Measurements from ENCODE around the gene ANAPC7. TPM values are rescaled to one million over a fixed set of nuclear protein-coding genes. Genes with fewer than 3 reads are reported as not detected.

Gene ANAPC7, protein sequence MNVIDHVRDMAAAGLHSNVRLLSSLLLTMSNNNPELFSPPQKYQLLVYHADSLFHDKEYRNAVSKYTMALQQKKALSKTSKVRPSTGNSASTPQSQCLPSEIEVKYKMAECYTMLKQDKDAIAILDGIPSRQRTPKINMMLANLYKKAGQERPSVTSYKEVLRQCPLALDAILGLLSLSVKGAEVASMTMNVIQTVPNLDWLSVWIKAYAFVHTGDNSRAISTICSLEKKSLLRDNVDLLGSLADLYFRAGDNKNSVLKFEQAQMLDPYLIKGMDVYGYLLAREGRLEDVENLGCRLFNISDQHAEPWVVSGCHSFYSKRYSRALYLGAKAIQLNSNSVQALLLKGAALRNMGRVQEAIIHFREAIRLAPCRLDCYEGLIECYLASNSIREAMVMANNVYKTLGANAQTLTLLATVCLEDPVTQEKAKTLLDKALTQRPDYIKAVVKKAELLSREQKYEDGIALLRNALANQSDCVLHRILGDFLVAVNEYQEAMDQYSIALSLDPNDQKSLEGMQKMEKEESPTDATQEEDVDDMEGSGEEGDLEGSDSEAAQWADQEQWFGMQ
- total RNA-seq (10 to 100 TPM; 40.9 to 71.7 (median 59.7) TPM), polyA plus RNA-seq (10 to 100 TPM; 26.6 to 28.3 TPM), total RNA-seq (32.4 reads per million, percentile 61 among the genes with 10 or more reads in this experiment)

DNA sequence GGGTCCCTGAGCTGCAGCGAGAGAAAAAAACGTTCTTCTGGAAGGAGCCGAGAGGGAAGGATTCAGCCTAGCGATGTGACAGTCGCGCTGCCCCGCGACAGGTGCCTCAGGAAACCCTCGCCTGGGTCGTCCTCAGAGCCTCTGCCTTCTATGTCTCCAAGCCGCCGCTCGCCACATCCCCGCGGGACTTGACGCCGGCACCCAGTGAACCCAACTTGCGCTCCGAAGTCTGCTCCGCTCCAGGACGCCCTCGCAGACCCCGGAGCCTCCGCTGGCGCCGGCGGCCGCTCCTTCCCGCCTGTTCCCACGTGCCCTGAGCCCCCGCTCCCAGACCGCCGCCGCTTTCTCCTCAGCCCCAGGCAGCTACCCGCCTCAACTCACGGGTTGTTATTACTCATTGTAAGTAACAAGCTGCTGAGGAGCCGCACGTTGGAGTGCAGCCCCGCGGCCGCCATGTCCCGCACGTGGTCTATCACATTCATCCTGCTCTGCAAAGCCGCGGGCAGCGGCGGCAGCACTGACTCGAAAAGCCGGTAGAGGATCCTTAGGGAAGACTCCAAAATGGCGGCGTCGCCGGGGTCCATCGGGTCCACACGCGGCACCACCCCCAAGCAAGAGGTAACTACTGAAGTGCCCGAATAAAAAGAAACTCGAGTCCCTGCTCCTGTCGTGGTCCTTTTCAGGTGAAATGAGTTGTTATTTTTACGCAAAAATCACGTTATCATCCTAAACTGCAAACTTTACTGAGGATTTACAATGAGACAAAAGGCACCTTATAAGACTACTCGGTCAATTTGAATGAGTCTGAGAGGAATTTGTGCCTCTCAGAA, at the start of gene ANAPC7:
Gene ANAPC7 (minus strand): TSS at position 563 of the 830 bp plus-strand sequence. CDS start 81 bp downstream, at position 482.
- H3K9me3 Mint-ChIP-seq = peaks cover 0 to 3% (median 0%) of the 10 kb centered on the region in 11 donors

DNA sequence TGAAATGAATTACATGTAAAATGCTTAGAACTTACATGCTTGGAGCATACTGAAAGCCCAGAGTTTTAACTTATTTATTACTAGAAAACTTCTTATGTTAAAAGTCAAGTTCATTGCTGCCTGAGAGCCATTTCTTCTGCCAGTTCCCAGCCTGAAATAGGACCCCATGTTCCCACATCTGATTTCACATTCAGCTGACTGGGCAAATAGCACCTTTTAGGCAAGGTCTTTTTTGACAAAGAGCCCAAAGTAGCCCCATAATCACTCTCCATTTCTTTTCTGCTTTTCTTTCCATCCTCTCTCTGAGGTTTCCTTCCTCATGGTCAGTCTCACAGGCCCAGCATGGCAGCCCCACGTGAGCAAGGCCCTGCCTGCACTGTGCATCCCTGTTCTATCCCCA, 47.8 kb upstream of the ANAPC7 start:
- peaks cover 20 to 22% of the 10 kb centered on the region in 2 donors for H3K4me1 ChIP-seq (ENCODE audit: control insufficient read depth in 2 of 2, insufficient read depth in 2 of 2, low read length in 2 of 2)
- peak overlapping the region in 5 of 10 donors; percentile 23 to 98 (median 44) for H3K4me3 Mint-ChIP-seq
- POLR2A ChIA-PET = interaction anchor here (0.9 to 6.1 kb wide), 6 partner anchors 12 to 171 kb away, joined by 3 to 88 read pairs (median 8); partner anchors contain the start of genes FAM216A, GPN3 and TCTN1

More for the DNA sequence above, at the start of gene ANAPC7:
- peak within 1 kb of the TSS in 9 of 10 donors; percentile 96 to 100 (median 98) for H3K4me3 Mint-ChIP-seq
- Histone ChIP-seq H3K9me3 (ENCODE audit: control insufficient read depth in 2 of 3, low read length in 3 of 3) (no peaks in the 10 kb centered on the region), H3K27me3 (ENCODE audit: control insufficient read depth in 2 of 2, insufficient read depth in 2 of 2, low read length in 2 of 2) (no peaks in the 10 kb centered on the region), H3K36me3 (ENCODE audit: control insufficient read depth in 2 of 3, insufficient read depth in 3 of 3, low read length in 3 of 3) (peaks cover 0 to 15% (median 0%) of the 10 kb centered on the region in 3 experiments), H3K27ac (ENCODE audit: low read depth, low read length) (peak within 1 kb of the TSS; percentile 81), H3K4me1 (ENCODE audit: control insufficient read depth in 2 of 2, insufficient read depth in 2 of 2, low read length in 2 of 2) (peaks cover 6 to 15% of the 10 kb centered on the region in 2 donors), H3K4me3 (ENCODE audit: low read length) (peak within 1 kb of the TSS; percentile 99)
- peak within 1 kb of the TSS; percentile 97 to 100 (median 99) for H3K27ac Mint-ChIP-seq
- intact Hi-C loops (cut with micrococcal nuclease) = loop anchor here (1.0 to 10.0 kb wide), 10 partner anchors 28 to 1351 kb away; partner anchors contain the start of genes ATP2A2 (in 2 of the 2), ARPC3 (in 1 of the 2), C12orf76 (in 1 of the 2) and IFT81 (in 1 of the 2)
- DNase-seq = peak; percentile 74 to 90 (median 87)
- CTCF ChIA-PET = interaction anchor here (0.9 kb wide), 1 partner anchor 17 kb away, joined by 4 read pairs; no protein-coding TSS in a partner anchor
- peaks cover 0 to 11% (median 4%) of the 10 kb centered on the region in 5 donors for H3K36me3 Mint-ChIP-seq
- H3K4me1 Mint-ChIP-seq = peaks cover 15 to 50% (median 29%) of the 10 kb centered on the region in 7 donors
- no peaks in the 10 kb centered on the region for H3K27me3 Mint-ChIP-seq
- POLR2A ChIA-PET = interaction anchor here (1.0 to 1.4 kb wide), 2 partner anchors 14 to 53 kb away, joined by 3 read pairs; no protein-coding TSS in a partner anchor
- ATAC-seq = peak; percentile 98

DNA sequence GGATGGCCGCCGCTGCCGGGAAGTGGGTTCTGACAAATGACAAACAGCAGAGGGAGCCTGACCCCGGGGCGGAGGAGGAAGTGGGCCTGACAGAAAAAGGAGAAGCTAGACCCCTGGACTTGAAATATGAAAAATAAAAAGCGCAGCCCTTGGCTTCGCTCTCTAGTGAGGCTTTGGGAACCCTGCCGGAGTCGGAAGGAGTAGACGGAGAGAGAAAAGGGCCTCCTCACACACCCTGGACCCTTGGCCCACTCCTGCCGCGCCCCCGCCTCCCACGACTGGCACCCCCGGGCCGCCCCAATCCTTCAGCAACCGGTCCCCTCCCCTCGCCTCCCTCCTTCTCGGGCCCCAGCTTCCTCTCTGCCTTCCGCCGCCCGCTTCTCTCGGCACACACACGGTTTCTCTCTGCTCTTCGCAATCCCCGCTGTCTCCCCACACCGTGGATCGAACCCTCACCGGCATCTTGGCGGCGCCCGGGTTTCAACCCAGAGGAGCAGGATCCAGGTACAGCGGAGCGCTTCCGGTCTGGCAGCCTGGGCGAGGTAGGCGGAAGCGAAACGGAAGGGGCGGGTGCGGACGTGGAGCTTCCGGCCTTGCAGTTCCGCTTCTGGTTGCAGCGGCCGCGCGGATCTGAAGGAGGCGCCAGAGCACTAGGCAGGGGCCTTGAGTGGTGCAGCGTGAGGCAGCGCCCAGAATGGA, 46.4 kb upstream of the ANAPC7 start, which contains the start of gene ARPC3:
Gene ARPC3 (minus strand): TSS at position 539 of the 699 bp plus-strand sequence. CDS start 77 bp downstream, at position 462.
- ChIA-PET POLR2A (interaction anchor here (0.6 to 6.1 kb wide), 32 partner anchors 12 to 649 kb away, joined by 3 to 88 read pairs (median 5); partner anchors contain the start of genes ATP2A2, CCDC63, FAM216A and GPN3), CTCF (interaction anchor here (0.6 to 6.1 kb wide), 25 partner anchors 8 to 1765 kb away, joined by 3 to 87 read pairs (median 4); partner anchors contain the start of genes CCDC63, FAM216A, GPN3 and RAD9B)
- H3K27me3 ChIP-seq (ENCODE audit: control insufficient read depth in 2 of 2, insufficient read depth in 2 of 2, low read length in 2 of 2) = no peaks in the 10 kb centered on the region
- peak within 1 kb of the TSS; percentile 90 to 100 (median 99) for H3K4me3 Mint-ChIP-seq
- intact Hi-C loops (cut with micrococcal nuclease) = loop anchor here (1.0 to 5.0 kb wide), 17 partner anchors 18 to 738 kb away; partner anchors contain the start of genes ANAPC7 (in 2 of the 2), FAM216A (in 2 of the 2), GIT2 (in 2 of the 2) and GPN3 (in 2 of the 2)
- ATAC-seq (peak; percentile 98), DNase-seq (peak; percentile 86 to 95 (median 94))
- peaks cover 20 to 22% of the 10 kb centered on the region in 2 donors for H3K4me1 ChIP-seq (ENCODE audit: control insufficient read depth in 2 of 2, insufficient read depth in 2 of 2, low read length in 2 of 2)
- peaks cover 0 to 5% (median 0%) of the 10 kb centered on the region in 11 donors for H3K9me3 Mint-ChIP-seq
- peak within 1 kb of the TSS; percentile 95 for H3K4me3 ChIP-seq (ENCODE audit: low read length)
- H3K27ac Mint-ChIP-seq = peak within 1 kb of the TSS; percentile 94 to 100 (median 99)
- no peaks in the 10 kb centered on the region for H3K9me3 ChIP-seq (ENCODE audit: control insufficient read depth in 2 of 3, low read length in 3 of 3)
- H3K4me1 Mint-ChIP-seq = peaks cover 31 to 51% (median 44%) of the 10 kb centered on the region in 7 donors
- peaks cover 6 to 29% (median 8%) of the 10 kb centered on the region in 3 experiments for H3K36me3 ChIP-seq (ENCODE audit: control insufficient read depth in 2 of 3, insufficient read depth in 3 of 3, low read length in 3 of 3)
- peaks cover 0 to 3% (median 0%) of the 10 kb centered on the region in 5 donors for H3K27me3 Mint-ChIP-seq
- H3K36me3 Mint-ChIP-seq = peaks cover 0 to 25% (median 15%) of the 10 kb centered on the region in 5 donors
- H3K27ac ChIP-seq (ENCODE audit: low read depth, low read length) = peak within 1 kb of the TSS; percentile 93

More for the DNA sequence above, 47.8 kb upstream of the ANAPC7 start:
- H3K4me1 Mint-ChIP-seq = peaks cover 27 to 44% (median 38%) of the 10 kb centered on the region in 7 donors
- peaks cover 0 to 5% (median 0%) of the 10 kb centered on the region in 11 donors for H3K9me3 Mint-ChIP-seq
- H3K27me3 Mint-ChIP-seq = peaks cover 0 to 3% (median 0%) of the 10 kb centered on the region in 5 donors
- Histone ChIP-seq H3K9me3 (ENCODE audit: control insufficient read depth in 2 of 3, low read length in 3 of 3) (no peaks in the 10 kb centered on the region), H3K36me3 (ENCODE audit: control insufficient read depth in 2 of 3, insufficient read depth in 3 of 3, low read length in 3 of 3) (peaks cover 0 to 29% (median 3%) of the 10 kb centered on the region in 3 experiments), H3K27me3 (ENCODE audit: control insufficient read depth in 2 of 2, insufficient read depth in 2 of 2, low read length in 2 of 2) (no peaks in the 10 kb centered on the region), H3K27ac (ENCODE audit: low read depth, low read length) (peak overlapping the region; percentile 17), H3K4me3 (ENCODE audit: low read length) (no peak overlapping the region)
- H3K27ac Mint-ChIP-seq = peak overlapping the region; percentile 44 to 100 (median 92)
- intact Hi-C loops (cut with micrococcal nuclease) = loop anchor here (2.0 to 5.0 kb wide), 6 partner anchors 49 to 739 kb away; partner anchors contain the start of genes ANAPC7 (in 1 of the 2), C12orf76 (in 1 of the 2) and FAM222A (in 1 of the 2)
- CTCF ChIA-PET = interaction anchor here (0.6 to 6.1 kb wide), 5 partner anchors 27 to 375 kb away, joined by 3 to 87 read pairs (median 8); no protein-coding TSS in a partner anchor
- no peak for ATAC-seq
- DNase-seq = no peak
- H3K36me3 Mint-ChIP-seq = peaks cover 0 to 26% (median 15%) of the 10 kb centered on the region in 5 donors

DNA sequence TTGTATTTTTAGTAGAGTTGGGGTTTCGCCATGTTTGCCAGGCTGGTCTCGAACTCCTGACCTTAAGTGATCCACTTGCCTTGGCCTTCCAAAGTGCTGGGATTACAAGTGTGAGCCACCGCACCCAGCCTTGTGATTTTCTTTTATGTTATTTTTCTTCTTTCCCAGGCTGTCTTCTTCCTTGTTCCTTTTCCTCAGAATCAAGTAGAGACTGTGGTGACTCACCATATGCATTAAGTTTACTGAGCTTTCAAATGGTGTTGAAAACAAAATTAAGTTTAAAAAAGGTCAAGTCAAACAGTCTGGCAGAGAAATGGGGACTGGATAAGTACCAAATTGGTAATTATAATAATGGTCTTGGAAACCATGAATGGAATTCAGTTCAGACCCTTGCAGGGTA, 40.9 kb upstream of the ANAPC7 start:
- Histone ChIP-seq H3K4me1 (ENCODE audit: control insufficient read depth in 2 of 2, insufficient read depth in 2 of 2, low read length in 2 of 2) (peaks cover 20 to 22% of the 10 kb centered on the region in 2 donors), H3K27ac (ENCODE audit: low read depth, low read length) (no peak overlapping the region), H3K36me3 (ENCODE audit: control insufficient read depth in 2 of 3, insufficient read depth in 3 of 3, low read length in 3 of 3) (peaks cover 12 to 47% (median 24%) of the 10 kb centered on the region in 3 experiments), H3K27me3 (ENCODE audit: control insufficient read depth in 2 of 2, insufficient read depth in 2 of 2, low read length in 2 of 2) (no peaks in the 10 kb centered on the region), H3K4me3 (ENCODE audit: low read length) (no peak overlapping the region), H3K9me3 (ENCODE audit: control insufficient read depth in 2 of 3, low read length in 3 of 3) (no peaks in the 10 kb centered on the region)
- Mint-ChIP-seq H3K4me1 (peaks cover 27 to 40% (median 36%) of the 10 kb centered on the region in 7 donors), H3K4me3 (peak overlapping the region in 1 of 10 donors; percentile 39), H3K9me3 (no peaks in the 10 kb centered on the region), H3K36me3 (peaks cover 5 to 30% (median 18%) of the 10 kb centered on the region in 5 donors), H3K27ac (peak overlapping the region in 4 of 9 donors; percentile 32 to 76 (median 48)), H3K27me3 (no peaks in the 10 kb centered on the region)
- intact Hi-C loops (cut with micrococcal nuclease) = no loop called here
- ChIA-PET CTCF (no interaction called here), POLR2A (no interaction called here)
- DNase-seq (no peak), ATAC-seq (no peak)

DNA sequence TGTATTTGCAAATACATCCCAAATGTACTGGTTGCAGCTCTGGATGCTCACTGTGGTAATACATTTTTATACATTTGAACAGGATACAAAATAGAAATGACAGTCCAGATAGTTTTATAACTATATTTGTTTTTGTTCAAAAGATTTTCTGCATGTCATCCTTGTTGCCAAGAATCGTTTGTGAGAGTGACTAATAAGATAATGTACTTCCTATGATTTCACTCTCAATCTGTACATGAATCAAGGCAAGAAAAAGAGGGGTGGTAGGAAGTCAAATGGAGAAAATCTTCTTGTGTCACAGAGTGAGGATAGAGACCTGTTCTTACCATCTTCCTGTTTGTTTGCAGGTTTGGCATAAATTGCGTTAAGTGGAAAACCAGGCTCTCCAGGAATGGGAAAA, 32.7 kb upstream of the ANAPC7 start:
- Histone ChIP-seq H3K4me3 (ENCODE audit: low read length) (no peak overlapping the region), H3K27me3 (ENCODE audit: control insufficient read depth in 2 of 2, insufficient read depth in 2 of 2, low read length in 2 of 2) (no peaks in the 10 kb centered on the region), H3K36me3 (ENCODE audit: control insufficient read depth in 2 of 3, insufficient read depth in 3 of 3, low read length in 3 of 3) (peaks cover 7 to 52% (median 9%) of the 10 kb centered on the region in 3 experiments), H3K9me3 (ENCODE audit: control insufficient read depth in 2 of 3, low read length in 3 of 3) (no peaks in the 10 kb centered on the region), H3K27ac (ENCODE audit: low read depth, low read length) (no peak overlapping the region), H3K4me1 (ENCODE audit: control insufficient read depth in 2 of 2, insufficient read depth in 2 of 2, low read length in 2 of 2) (no peaks in the 10 kb centered on the region)
- Mint-ChIP-seq H3K27me3 (no peaks in the 10 kb centered on the region), H3K4me3 (no peak overlapping the region), H3K27ac (no peak overlapping the region), H3K9me3 (no peaks in the 10 kb centered on the region), H3K36me3 (peaks cover 0 to 23% (median 16%) of the 10 kb centered on the region in 5 donors), H3K4me1 (peaks cover 0 to 3% (median 0%) of the 10 kb centered on the region in 7 donors)
- POLR2A ChIA-PET = no interaction called here
- DNase-seq = no peak
- ATAC-seq = no peak
- CTCF ChIA-PET = no interaction called here
- intact Hi-C loops (cut with micrococcal nuclease) = no loop called here

Data from naive thymus-derived CD4-positive, alpha-beta T cell (primary cell).